ENCODE measurements around the gene HSD17B1. TPM values are rescaled to one million over a fixed set of nuclear protein-coding genes. Genes with fewer than 3 reads are reported as not detected.

The HSD17B1 gene
- polyA plus RNA-seq, 4 donors: 2.0 to 2.7 (median 2.3) TPM

GRCh38 chr17:42573095-42573494 lies 20.4 kb downstream of the HSD17B1 start:
- Histone ChIP-seq H3K27me3 (ENCODE audit: control insufficient read depth in 3 of 3, insufficient read depth in 3 of 3, low read length in 3 of 3) (no peaks in the 10 kb centered on the region), H3K27ac (ENCODE audit: low read depth in 1 of 3, low read length in 2 of 3) (no peak overlapping the region), H3K9me3 (ENCODE audit: control insufficient read depth in 2 of 2, insufficient read depth in 1 of 2, low read depth in 1 of 2, low read length in 1 of 2) (no peaks in the 10 kb centered on the region), H3K4me3 (ENCODE audit: low read depth in 1 of 3, low read length in 3 of 3) (no peak overlapping the region), H3K36me3 (ENCODE audit: control insufficient read depth in 3 of 3, insufficient read depth in 2 of 3, low read depth in 1 of 3, low read length in 3 of 3) (peaks cover 15 to 72% (median 41%) of the 10 kb centered on the region in 3 donors), H3K4me1 (ENCODE audit: control insufficient read depth in 3 of 3, insufficient read depth in 2 of 3, low read depth in 1 of 3, low read length in 2 of 3) (peaks cover 0 to 27% (median 0%) of the 10 kb centered on the region in 3 donors)
- no peak for FAIRE-seq
- DNase-seq: no peak
- 79 to 86% (median 80%) methylated on average over 4 of the region's 4 CpGs for WGBS, 3 donors

- FAIRE-seq (no peak), DNase-seq (no peak)
- Histone ChIP-seq H3K9me3 (ENCODE audit: control insufficient read depth in 2 of 2, insufficient read depth in 1 of 2, low read depth in 1 of 2, low read length in 1 of 2) (no peaks in the 10 kb centered on the region), H3K4me1 (ENCODE audit: control insufficient read depth in 3 of 3, insufficient read depth in 2 of 3, low read depth in 1 of 3, low read length in 2 of 3) (peaks cover 0 to 20% (median 0%) of the 10 kb centered on the region in 3 donors), H3K27ac (ENCODE audit: low read depth in 1 of 3, low read length in 2 of 3) (no peak overlapping the region), H3K36me3 (ENCODE audit: control insufficient read depth in 3 of 3, insufficient read depth in 2 of 3, low read depth in 1 of 3, low read length in 3 of 3) (peaks cover 11 to 61% (median 38%) of the 10 kb centered on the region in 3 donors), H3K27me3 (ENCODE audit: control insufficient read depth in 3 of 3, insufficient read depth in 3 of 3, low read length in 3 of 3) (no peaks in the 10 kb centered on the region), H3K4me3 (ENCODE audit: low read depth in 1 of 3, low read length in 3 of 3) (no peak overlapping the region)
- WGBS, 3 donors: 79 to 86% (median 84%) methylated on average over 3 of the region's 3 CpGs
These were observed 21.7 kb downstream of the HSD17B1 start for GRCh38 chr17:42574463-42574862.

GRCh38 chr17:42577140-42577531 lies 24.4 kb downstream of the HSD17B1 start:
- no peaks in the 10 kb centered on the region for H3K27me3 ChIP-seq (ENCODE audit: control insufficient read depth in 3 of 3, insufficient read depth in 3 of 3, low read length in 3 of 3)
- H3K36me3 ChIP-seq (ENCODE audit: control insufficient read depth in 3 of 3, insufficient read depth in 2 of 3, low read depth in 1 of 3, low read length in 3 of 3): peaks cover 0 to 58% (median 25%) of the 10 kb centered on the region in 3 donors
- H3K27ac ChIP-seq (ENCODE audit: low read depth in 1 of 3, low read length in 2 of 3): peak overlapping the region in 2 of 3 donors; percentile 73 to 90
- H3K4me1 ChIP-seq (ENCODE audit: control insufficient read depth in 3 of 3, insufficient read depth in 2 of 3, low read depth in 1 of 3, low read length in 2 of 3): peaks cover 0 to 14% (median 0%) of the 10 kb centered on the region in 3 donors
- no peaks in the 10 kb centered on the region for H3K9me3 ChIP-seq (ENCODE audit: control insufficient read depth in 2 of 2, insufficient read depth in 1 of 2, low read depth in 1 of 2, low read length in 1 of 2)
- FAIRE-seq (no peak), DNase-seq (no peak)
- H3K4me3 ChIP-seq (ENCODE audit: low read depth in 1 of 3, low read length in 3 of 3): peak overlapping the region in 2 of 3 donors; percentile 66 to 79
- 0 to 5% (median 4%) methylated on average over 15 to 18 of the region's 18 CpGs for whole genome bisulfite sequencing, 3 donors

GRCh38 chr17:42577532-42578281 lies 25.0 kb downstream of the HSD17B1 start, which contains the start of gene PSMC3IP:
Gene PSMC3IP, minus strand, starts transcription at chr17:42577729. Its CDS starts 43 bp downstream, at chr17:42577686.
- DNase-seq (peak; percentile 96), FAIRE-seq (no peak)
- H3K4me3 ChIP-seq (ENCODE audit: low read depth in 1 of 3, low read length in 3 of 3): peak within 1 kb of the TSS; percentile 46 to 79 (median 66)
- peak within 1 kb of the TSS; percentile 60 to 90 (median 73) for H3K27ac ChIP-seq (ENCODE audit: low read depth in 1 of 3, low read length in 2 of 3)
- peaks cover 0 to 57% (median 26%) of the 10 kb centered on the region in 3 donors for H3K36me3 ChIP-seq (ENCODE audit: control insufficient read depth in 3 of 3, insufficient read depth in 2 of 3, low read depth in 1 of 3, low read length in 3 of 3)
- H3K9me3 ChIP-seq (ENCODE audit: control insufficient read depth in 2 of 2, insufficient read depth in 1 of 2, low read depth in 1 of 2, low read length in 1 of 2): no peaks in the 10 kb centered on the region
- peaks cover 0 to 14% (median 0%) of the 10 kb centered on the region in 3 donors for H3K4me1 ChIP-seq (ENCODE audit: control insufficient read depth in 3 of 3, insufficient read depth in 2 of 3, low read depth in 1 of 3, low read length in 2 of 3)
- H3K27me3 ChIP-seq (ENCODE audit: control insufficient read depth in 3 of 3, insufficient read depth in 3 of 3, low read length in 3 of 3): no peaks in the 10 kb centered on the region
- WGBS, 3 donors: 0 to 1% (median 0%) methylated on average over 50 to 52 of the region's 52 CpGs

- Histone ChIP-seq H3K4me1 (ENCODE audit: control insufficient read depth in 3 of 3, insufficient read depth in 2 of 3, low read depth in 1 of 3, low read length in 2 of 3) (peaks cover 0 to 14% (median 0%) of the 10 kb centered on the region in 3 donors), H3K9me3 (ENCODE audit: control insufficient read depth in 2 of 2, insufficient read depth in 1 of 2, low read depth in 1 of 2, low read length in 1 of 2) (no peaks in the 10 kb centered on the region), H3K27me3 (ENCODE audit: control insufficient read depth in 3 of 3, insufficient read depth in 3 of 3, low read length in 3 of 3) (no peaks in the 10 kb centered on the region), H3K4me3 (ENCODE audit: low read depth in 1 of 3, low read length in 3 of 3) (peak overlapping the region; percentile 46 to 79 (median 66)), H3K27ac (ENCODE audit: low read depth in 1 of 3, low read length in 2 of 3) (peak overlapping the region; percentile 60 to 90 (median 73)), H3K36me3 (ENCODE audit: control insufficient read depth in 3 of 3, insufficient read depth in 2 of 3, low read depth in 1 of 3, low read length in 3 of 3) (peaks cover 4 to 53% (median 24%) of the 10 kb centered on the region in 3 donors)
- DNase-seq: peak; percentile 63 to 83
- no peak for FAIRE-seq
- WGBS, 3 donors: 0 to 1% (median 1%) methylated on average over 17 to 20 of the region's 20 CpGs
These were observed 25.7 kb downstream of the HSD17B1 start for GRCh38 chr17:42578282-42578869.

GRCh38 chr17:42579794-42580551 lies 27.2 kb downstream of the HSD17B1 start:
- H3K27ac ChIP-seq (ENCODE audit: low read depth in 1 of 3, low read length in 2 of 3): peak overlapping the region in 1 of 3 donors; percentile 29
- peaks cover 0 to 14% (median 0%) of the 10 kb centered on the region in 3 donors for H3K4me1 ChIP-seq (ENCODE audit: control insufficient read depth in 3 of 3, insufficient read depth in 2 of 3, low read depth in 1 of 3, low read length in 2 of 3)
- FAIRE-seq (no peak), DNase-seq (no peak)
- no peaks in the 10 kb centered on the region for H3K9me3 ChIP-seq (ENCODE audit: control insufficient read depth in 2 of 2, insufficient read depth in 1 of 2, low read depth in 1 of 2, low read length in 1 of 2)
- no peaks in the 10 kb centered on the region for H3K27me3 ChIP-seq (ENCODE audit: control insufficient read depth in 3 of 3, insufficient read depth in 3 of 3, low read length in 3 of 3)
- H3K36me3 ChIP-seq (ENCODE audit: control insufficient read depth in 3 of 3, insufficient read depth in 2 of 3, low read depth in 1 of 3, low read length in 3 of 3): peaks cover 10 to 58% (median 21%) of the 10 kb centered on the region in 3 donors
- WGBS, 3 donors: 46 to 57% (median 50%) methylated on average over 2 of the region's 2 CpGs
- no peak overlapping the region for H3K4me3 ChIP-seq (ENCODE audit: low read depth in 1 of 3, low read length in 3 of 3)

GRCh38 chr17:42581744-42582270 lies 29.1 kb downstream of the HSD17B1 start:
- Histone ChIP-seq H3K4me3 (ENCODE audit: low read depth in 1 of 3, low read length in 3 of 3) (no peak overlapping the region), H3K27ac (ENCODE audit: low read depth in 1 of 3, low read length in 2 of 3) (no peak overlapping the region), H3K9me3 (ENCODE audit: control insufficient read depth in 2 of 2, insufficient read depth in 1 of 2, low read depth in 1 of 2, low read length in 1 of 2) (no peaks in the 10 kb centered on the region), H3K4me1 (ENCODE audit: control insufficient read depth in 3 of 3, insufficient read depth in 2 of 3, low read depth in 1 of 3, low read length in 2 of 3) (peaks cover 0 to 12% (median 0%) of the 10 kb centered on the region in 3 donors), H3K27me3 (ENCODE audit: control insufficient read depth in 3 of 3, insufficient read depth in 3 of 3, low read length in 3 of 3) (no peaks in the 10 kb centered on the region), H3K36me3 (ENCODE audit: control insufficient read depth in 3 of 3, insufficient read depth in 2 of 3, low read depth in 1 of 3, low read length in 3 of 3) (peaks cover 16 to 64% (median 26%) of the 10 kb centered on the region in 3 donors)
- FAIRE-seq (no peak), DNase-seq (no peak)
- 92 to 96% (median 93%) methylated on average over 10 of the region's 10 CpGs for WGBS, 3 donors

GRCh38 chr17:42584880-42585279 lies 32.2 kb downstream of the HSD17B1 start:
- WGBS, 3 donors: 86 to 91% (median 88%) methylated on average over 8 to 9 of the region's 9 CpGs
- no peaks in the 10 kb centered on the region for H3K4me1 ChIP-seq (ENCODE audit: control insufficient read depth in 3 of 3, insufficient read depth in 2 of 3, low read depth in 1 of 3, low read length in 2 of 3)
- no peaks in the 10 kb centered on the region for H3K9me3 ChIP-seq (ENCODE audit: control insufficient read depth in 2 of 2, insufficient read depth in 1 of 2, low read depth in 1 of 2, low read length in 1 of 2)
- H3K36me3 ChIP-seq (ENCODE audit: control insufficient read depth in 3 of 3, insufficient read depth in 2 of 3, low read depth in 1 of 3, low read length in 3 of 3): peaks cover 19 to 74% (median 35%) of the 10 kb centered on the region in 3 donors
- no peaks in the 10 kb centered on the region for H3K27me3 ChIP-seq (ENCODE audit: control insufficient read depth in 3 of 3, insufficient read depth in 3 of 3, low read length in 3 of 3)
- FAIRE-seq (no peak), DNase-seq (no peak)
- H3K4me3 ChIP-seq (ENCODE audit: low read depth in 1 of 3, low read length in 3 of 3): no peak overlapping the region
- H3K27ac ChIP-seq (ENCODE audit: low read depth in 1 of 3, low read length in 2 of 3): peak overlapping the region in 1 of 3 donors; percentile 17

All from small intestine (tissue), 7 donors.